ENCODE measurements around the gene STK17A.

The STK17A gene

DNA sequence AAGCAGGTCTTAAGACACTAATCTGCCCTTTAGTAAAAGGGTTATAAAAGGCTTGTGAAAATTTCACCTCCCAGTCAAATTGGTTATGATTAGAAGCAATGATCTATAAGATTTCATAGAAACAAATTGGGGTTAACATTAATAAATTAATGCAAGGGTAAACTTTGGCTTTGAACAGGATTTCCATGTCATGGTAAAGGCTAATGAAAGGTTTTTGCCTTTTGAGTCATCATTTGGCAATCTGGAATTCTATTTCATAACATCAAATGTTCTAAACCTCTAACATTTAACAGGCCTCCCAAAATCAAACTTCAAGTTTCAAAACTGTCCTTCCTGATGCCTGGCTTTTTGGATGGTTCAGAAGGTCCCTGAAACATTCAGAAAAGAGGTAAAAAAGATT lies 84.0 kb downstream of the STK17A start:
- Histone ChIP-seq H3K36me3 (replicated peaks in 1 of 2; ENCODE audit: control insufficient read depth in 2 of 2, insufficient read depth in 2 of 2, low read length in 2 of 2) (peaks cover 3 to 24% of the 10 kb centered on the region in 2 donors), H3K27me3 (ENCODE audit: control insufficient read depth in 3 of 3, insufficient read depth in 3 of 3, low read depth in 1 of 3, low read length in 3 of 3) (no peaks in the 10 kb centered on the region), H3K27ac (replicated peaks; ENCODE audit: low read length) (no peak overlapping the region), H3K23ac (ENCODE audit: low read depth, low read length, poor library complexity) (no peak overlapping the region), H3K9ac (ENCODE audit: low read depth, low read length, poor library complexity) (no peak overlapping the region), H3K79me1 (ENCODE audit: low read depth, low read length) (peaks cover 3% of the 10 kb centered on the region), H2AFZ (ENCODE audit: low read length) (no peak overlapping the region), H4K91ac (ENCODE audit: low read depth, low read length, poor library complexity) (no peak overlapping the region), H3K9me3 (replicated peaks in 1 of 2; ENCODE audit: control insufficient read depth in 2 of 2, insufficient read depth in 1 of 2, low read depth in 1 of 2, low read length in 2 of 2) (peaks cover 2 to 38% of the 10 kb centered on the region in 2 donors), H2BK15ac (ENCODE audit: low read length) (no peak overlapping the region), H2BK5ac (ENCODE audit: low read length) (no peak overlapping the region), H4K8ac (ENCODE audit: low read depth, low read length) (no peak overlapping the region), H2BK120ac (ENCODE audit: low read depth, low read length) (no peak overlapping the region), H3K4me3 (ENCODE audit: low read length in 2 of 2) (no peak overlapping the region), H2BK12ac (ENCODE audit: low read length) (no peak overlapping the region), H3K18ac (ENCODE audit: low read length) (no peak overlapping the region), H3K14ac (ENCODE audit: low read length) (no peak overlapping the region), H3K4me2 (ENCODE audit: insufficient read depth, low read length, poor library complexity, severe bottlenecking) (no peak overlapping the region), H3K4me1 (ENCODE audit: control insufficient read depth in 2 of 2, insufficient read depth in 1 of 2, low read depth in 1 of 2, low read length in 2 of 2) (no peaks in the 10 kb centered on the region), H3K4ac (ENCODE audit: low read length) (no peak overlapping the region), H2AK5ac (ENCODE audit: low read depth, low read length) (no peak overlapping the region)
- no peak for DNase-seq (ENCODE audit: low spot score)

DNA sequence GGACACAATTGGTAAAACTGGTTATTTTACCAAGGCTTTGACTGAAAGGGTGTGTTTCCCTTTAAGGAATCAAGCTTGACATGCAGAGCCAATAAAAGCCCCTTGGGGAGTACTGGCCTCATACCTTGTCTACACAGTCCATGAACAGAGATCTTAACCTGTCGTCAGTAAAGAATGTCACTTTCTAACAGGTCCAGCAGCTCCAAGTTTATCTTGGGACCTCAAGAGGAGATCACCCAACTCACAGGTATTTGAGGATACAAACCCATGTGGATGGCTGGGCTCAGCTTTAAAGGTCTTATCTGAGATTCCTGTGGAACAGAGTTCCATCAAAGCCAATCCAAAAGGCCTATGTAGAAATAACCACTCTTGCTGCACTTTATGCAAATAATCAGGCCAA lies 85.1 kb downstream of the STK17A start:
- no peak for DNase-seq (ENCODE audit: low spot score)
- no peak overlapping the region for H2AK5ac ChIP-seq (ENCODE audit: low read depth, low read length)
- H2AFZ ChIP-seq (ENCODE audit: low read length), result no peak overlapping the region
- peaks cover 2 to 42% of the 10 kb centered on the region in 2 donors for H3K9me3 ChIP-seq (replicated peaks in 1 of 2; ENCODE audit: control insufficient read depth in 2 of 2, insufficient read depth in 1 of 2, low read depth in 1 of 2, low read length in 2 of 2)
- no peak overlapping the region for H3K4me3 ChIP-seq (ENCODE audit: low read length in 2 of 2)
- H3K79me1 ChIP-seq (ENCODE audit: low read depth, low read length), result peaks cover 4% of the 10 kb centered on the region
- H4K8ac ChIP-seq (ENCODE audit: low read depth, low read length), result no peak overlapping the region
- H2BK12ac ChIP-seq (ENCODE audit: low read length), result no peak overlapping the region
- no peak overlapping the region for H3K18ac ChIP-seq (ENCODE audit: low read length)
- no peak overlapping the region for H3K4me2 ChIP-seq (ENCODE audit: insufficient read depth, low read length, poor library complexity, severe bottlenecking)
- no peak overlapping the region for H3K14ac ChIP-seq (ENCODE audit: low read length)
- no peaks in the 10 kb centered on the region for H3K27me3 ChIP-seq (ENCODE audit: control insufficient read depth in 3 of 3, insufficient read depth in 3 of 3, low read depth in 1 of 3, low read length in 3 of 3)
- H3K9ac ChIP-seq (ENCODE audit: low read depth, low read length, poor library complexity), result no peak overlapping the region
- H2BK5ac ChIP-seq (ENCODE audit: low read length), result no peak overlapping the region
- WGBS, 2 donors (ENCODE audit: extremely low coverage in 2 of 2, insufficient read length in 2 of 2, insufficient replicate concordance in 1 of 2), result no CpG with 5 or more reads among the region's 1 CpG
- peaks cover under 1 to 17% of the 10 kb centered on the region in 2 donors for H3K36me3 ChIP-seq (replicated peaks in 1 of 2; ENCODE audit: control insufficient read depth in 2 of 2, insufficient read depth in 2 of 2, low read length in 2 of 2)
- no peak overlapping the region for H3K23ac ChIP-seq (ENCODE audit: low read depth, low read length, poor library complexity)
- H3K4ac ChIP-seq (ENCODE audit: low read length), result no peak overlapping the region
- H3K4me1 ChIP-seq (ENCODE audit: control insufficient read depth in 2 of 2, insufficient read depth in 1 of 2, low read depth in 1 of 2, low read length in 2 of 2), result no peaks in the 10 kb centered on the region
- H2BK15ac ChIP-seq (ENCODE audit: low read length), result no peak overlapping the region
- H3K27ac ChIP-seq (replicated peaks; ENCODE audit: low read length), result no peak overlapping the region
- H2BK120ac ChIP-seq (ENCODE audit: low read depth, low read length), result no peak overlapping the region
- H4K91ac ChIP-seq (ENCODE audit: low read depth, low read length, poor library complexity), result no peak overlapping the region

DNA sequence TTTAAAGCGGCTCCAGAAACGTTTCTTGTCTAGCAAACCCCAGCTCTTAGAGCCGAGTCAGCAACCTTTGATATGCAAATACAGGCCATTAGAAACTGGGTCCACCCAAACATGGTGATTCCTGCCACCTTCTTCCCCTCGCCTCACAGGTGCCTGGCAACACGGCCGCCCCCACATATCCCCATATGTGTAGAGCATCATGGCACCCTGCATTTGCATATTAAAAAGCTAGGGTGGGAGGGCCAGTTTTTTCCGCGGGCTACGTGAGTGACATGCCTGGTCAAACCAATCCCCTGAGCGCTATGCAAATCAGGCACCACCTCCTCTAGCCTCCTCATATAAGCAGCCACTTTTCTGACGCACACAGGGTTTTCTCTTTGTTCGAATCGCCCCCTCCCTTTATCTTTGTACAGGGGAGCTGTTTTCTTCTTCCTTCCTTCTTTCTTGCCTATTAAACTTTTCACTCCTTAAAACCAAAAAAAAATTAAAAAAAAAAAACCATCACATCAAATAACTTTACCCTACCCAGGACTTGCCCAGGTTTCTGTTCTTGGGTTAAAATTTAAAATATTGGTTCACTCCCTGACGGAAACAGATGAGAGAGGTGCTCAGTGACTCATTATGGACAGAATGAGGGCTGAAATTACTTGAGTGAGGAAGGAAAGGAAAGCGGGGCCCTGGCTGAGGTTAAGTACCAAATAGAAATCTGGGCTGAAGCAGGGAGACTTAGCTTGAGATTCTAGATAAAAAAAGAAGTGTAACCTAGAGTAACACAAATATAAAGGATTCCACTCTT lies 86.6 kb downstream of the STK17A start:
- Histone ChIP-seq H3K4me2 (ENCODE audit: insufficient read depth, low read length, poor library complexity, severe bottlenecking) (no peak overlapping the region), H3K27me3 (ENCODE audit: control insufficient read depth in 3 of 3, insufficient read depth in 3 of 3, low read depth in 1 of 3, low read length in 3 of 3) (no peaks in the 10 kb centered on the region), H3K9me3 (replicated peaks in 1 of 2; ENCODE audit: control insufficient read depth in 2 of 2, insufficient read depth in 1 of 2, low read depth in 1 of 2, low read length in 2 of 2) (peaks cover 2 to 51% of the 10 kb centered on the region in 2 donors), H3K36me3 (replicated peaks in 1 of 2; ENCODE audit: control insufficient read depth in 2 of 2, insufficient read depth in 2 of 2, low read length in 2 of 2) (peaks cover 0 to 10% of the 10 kb centered on the region in 2 donors), H2BK5ac (ENCODE audit: low read length) (no peak overlapping the region), H3K4me1 (ENCODE audit: control insufficient read depth in 2 of 2, insufficient read depth in 1 of 2, low read depth in 1 of 2, low read length in 2 of 2) (no peaks in the 10 kb centered on the region), H3K4me3 (ENCODE audit: low read length in 2 of 2) (no peak overlapping the region), H3K23ac (ENCODE audit: low read depth, low read length, poor library complexity) (no peak overlapping the region), H3K14ac (ENCODE audit: low read length) (no peak overlapping the region), H2BK120ac (ENCODE audit: low read depth, low read length) (no peak overlapping the region), H4K8ac (ENCODE audit: low read depth, low read length) (no peak overlapping the region), H3K27ac (replicated peaks; ENCODE audit: low read length) (no peak overlapping the region), H2AFZ (ENCODE audit: low read length) (no peak overlapping the region), H3K18ac (ENCODE audit: low read length) (no peak overlapping the region), H3K4ac (ENCODE audit: low read length) (no peak overlapping the region), H3K9ac (ENCODE audit: low read depth, low read length, poor library complexity) (no peak overlapping the region), H2BK15ac (ENCODE audit: low read length) (no peak overlapping the region), H2BK12ac (ENCODE audit: low read length) (no peak overlapping the region), H3K79me1 (ENCODE audit: low read depth, low read length) (peaks cover 1% of the 10 kb centered on the region), H2AK5ac (ENCODE audit: low read depth, low read length) (no peak overlapping the region), H4K91ac (ENCODE audit: low read depth, low read length, poor library complexity) (no peak overlapping the region)
- no CpG with 5 or more reads among the region's 15 CpGs for WGBS, 2 donors (ENCODE audit: extremely low coverage in 2 of 2, insufficient read length in 2 of 2, insufficient replicate concordance in 1 of 2)
- no peak for DNase-seq (ENCODE audit: low spot score)

DNA sequence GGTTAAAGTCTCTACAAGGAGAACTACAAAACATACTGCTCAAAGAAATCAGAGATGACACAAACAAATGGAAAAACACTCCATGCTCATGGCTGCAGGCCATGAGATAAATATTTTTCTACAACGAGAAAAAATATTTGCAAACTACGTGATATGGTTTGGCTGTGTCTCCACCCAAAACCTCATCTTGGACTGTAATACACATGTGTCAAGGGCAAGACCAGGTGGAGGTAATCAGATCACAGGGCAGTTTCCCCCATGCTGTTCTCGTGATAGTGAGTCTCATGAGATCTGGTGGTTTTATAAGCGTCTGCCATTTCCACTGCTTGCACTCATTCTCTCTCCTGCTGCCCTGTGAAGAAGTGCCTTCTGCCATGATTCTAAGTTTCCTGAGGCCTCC lies 88.6 kb downstream of the STK17A start:
- Histone ChIP-seq H3K4me2 (ENCODE audit: insufficient read depth, low read length, poor library complexity, severe bottlenecking) (no peak overlapping the region), H2BK5ac (ENCODE audit: low read length) (no peak overlapping the region), H3K9me3 (replicated peaks in 1 of 2; ENCODE audit: control insufficient read depth in 2 of 2, insufficient read depth in 1 of 2, low read depth in 1 of 2, low read length in 2 of 2) (peaks cover 2 to 56% of the 10 kb centered on the region in 2 donors), H3K18ac (ENCODE audit: low read length) (no peak overlapping the region), H3K79me1 (ENCODE audit: low read depth, low read length) (peaks cover 1% of the 10 kb centered on the region), H2AFZ (ENCODE audit: low read length) (no peak overlapping the region), H4K8ac (ENCODE audit: low read depth, low read length) (no peak overlapping the region), H3K14ac (ENCODE audit: low read length) (no peak overlapping the region), H2BK15ac (ENCODE audit: low read length) (no peak overlapping the region), H2BK120ac (ENCODE audit: low read depth, low read length) (no peak overlapping the region), H2AK5ac (ENCODE audit: low read depth, low read length) (no peak overlapping the region), H3K4ac (ENCODE audit: low read length) (no peak overlapping the region), H3K27ac (replicated peaks; ENCODE audit: low read length) (no peak overlapping the region), H3K4me3 (ENCODE audit: low read length in 2 of 2) (no peak overlapping the region), H4K91ac (ENCODE audit: low read depth, low read length, poor library complexity) (no peak overlapping the region), H2BK12ac (ENCODE audit: low read length) (no peak overlapping the region), H3K27me3 (ENCODE audit: control insufficient read depth in 3 of 3, insufficient read depth in 3 of 3, low read depth in 1 of 3, low read length in 3 of 3) (no peaks in the 10 kb centered on the region), H3K36me3 (replicated peaks in 1 of 2; ENCODE audit: control insufficient read depth in 2 of 2, insufficient read depth in 2 of 2, low read length in 2 of 2) (peaks cover 0 to 5% of the 10 kb centered on the region in 2 donors), H3K23ac (ENCODE audit: low read depth, low read length, poor library complexity) (no peak overlapping the region), H3K9ac (ENCODE audit: low read depth, low read length, poor library complexity) (no peak overlapping the region), H3K4me1 (ENCODE audit: control insufficient read depth in 2 of 2, insufficient read depth in 1 of 2, low read depth in 1 of 2, low read length in 2 of 2) (no peaks in the 10 kb centered on the region)
- DNase-seq (ENCODE audit: low spot score), result no peak
- WGBS, 2 donors (ENCODE audit: extremely low coverage in 2 of 2, insufficient read length in 2 of 2, insufficient replicate concordance in 1 of 2), result no CpG with 5 or more reads among the region's 4 CpGs
